GM12891 (cell line): Measurements from ENCODE around the gene HSPA4.

Experiments
- POLR2AphosphoS5 ChIP-seq: IDR thresholded peaks from 2 replicates; pipeline ENCODE4 v1.6.1; 2011; ENCODE audit warnings: low read depth, low read length, control low read depth
- SPI1 ChIP-seq: IDR thresholded peaks from 2 replicates; pipeline ENCODE4 v1.6.1; 2011; ENCODE audit warnings: low read depth, low read length, control low read depth
- TAF1 ChIP-seq: IDR thresholded peaks from 2 replicates; pipeline ENCODE4 v1.6.1; 2011; ENCODE audit warnings: low read depth, low read length, control low read depth

GRCh38 chr5:133120156-133120750 lies 68.4 kb downstream of the HSPA4 start:
- TF ChIP-seq SPI1: no peak
- TF ChIP-seq TAF1: no peak
- no peak for TF ChIP-seq POLR2AphosphoS5
